Endodermal cell (in vitro differentiated cells): ENCODE measurements around the gene HABP4. TPM values are rescaled to one million over a fixed set of nuclear protein-coding genes. Genes with fewer than 3 reads are reported as not detected.

Source experiments
- DNase-seq: peaks from one replicate; pipeline ENCODE4 v3.0.0-alpha.2; 2017
- H3K27ac ChIP-seq: 2 replicates; pipeline ENCODE4 v1.5.1; 2013; ENCODE audit warnings: mild to moderate bottlenecking, low read depth, low read length, moderate library complexity
- H3K27me3 ChIP-seq: 2 replicates; pipeline ENCODE4 v1.6.1; 2013; ENCODE audit warnings: mild to moderate bottlenecking, low read length, moderate library complexity; ENCODE audit not compliant: insufficient read depth, control insufficient read depth, poor library complexity, severe bottlenecking
- H3K36me3 ChIP-seq: 2 replicates; pipeline ENCODE4 v1.7.0; 2013; ENCODE audit warnings: mild to moderate bottlenecking, low read length, moderate library complexity; ENCODE audit not compliant: control insufficient read depth, insufficient read depth
- H3K4me1 ChIP-seq: one replicate; pipeline ENCODE4 v1.7.0; 2013; ENCODE audit warnings: low read length; ENCODE audit not compliant: control insufficient read depth, insufficient read depth
- H3K4me3 ChIP-seq: 2 replicates; pipeline ENCODE4 v1.5.1; 2013; ENCODE audit warnings: mild to moderate bottlenecking, low read length, moderate library complexity
- H3K9ac ChIP-seq: 2 replicates; pipeline ENCODE4 v1.6.1; 2013; ENCODE audit warnings: mild to moderate bottlenecking, low read length, moderate library complexity; ENCODE audit not compliant: poor library complexity, severe bottlenecking; ENCODE audit errors: extremely low read depth
- H3K9me3 ChIP-seq: 2 replicates; pipeline ENCODE4 v1.6.1; 2013; ENCODE audit warnings: mild to moderate bottlenecking, low read length, moderate library complexity; ENCODE audit not compliant: control insufficient read depth
- H3K27ac Mint-ChIP-seq: 2 replicates; pipeline ENCODE4 v1.8.0; 2020; ENCODE audit warnings: mixed read lengths
- H3K27me3 Mint-ChIP-seq: 2 replicates; pipeline ENCODE4 v1.8.0; 2021; ENCODE audit warnings: mild to moderate bottlenecking, mixed read lengths; ENCODE audit not compliant: insufficient read depth
- H3K36me3 Mint-ChIP-seq: 2 replicates; pipeline ENCODE4 v1.8.0; 2020; ENCODE audit warnings: low read depth, mixed read lengths
- H3K4me1 Mint-ChIP-seq: 2 replicates; pipeline ENCODE4 v1.8.0; 2020; ENCODE audit warnings: mixed read lengths
- H3K4me3 Mint-ChIP-seq: 2 replicates; pipeline ENCODE4 v1.8.0; 2020; ENCODE audit warnings: mild to moderate bottlenecking, moderate library complexity, mixed read lengths
- H3K9me3 Mint-ChIP-seq: 2 replicates; pipeline ENCODE4 v1.8.0; 2020; ENCODE audit warnings: mild to moderate bottlenecking, mixed read lengths
- WGBS, 2 experiments: methylation state at CpG; one replicate each; pipeline versions ENCODE4 v1.1.5 to v1.1.7; 2013; ENCODE audit warnings: missing lambda C conversion rate in 2 of 2, mixed read lengths in 1 of 2; ENCODE audit not compliant: insufficient coverage in 1 of 2, insufficient read length in 1 of 2; 5-methylcytosine and 5-hydroxymethylcytosine counted together
- total RNA-seq, 2 donors: library from RNA; stranded (reverse); fragmentation: NEBNext Ultra II Directional in 1 of 2; extraction: Animal tissue kit (Norgen Biotek cat#: 25700) in 1 of 2; gene quantifications; 2 replicates in 1 of 2; 3 replicates in 1 of 2; pipeline ENCODE4 v1.2.1, GENCODE V29; 2021
- TF ChIP-seq, protein P1 (sequence below): fragments of 200-600 bp; sonication (generic); conservative IDR thresholded peaks from 2 replicates; pipeline ENCODE4 v1.5.0; 2021; ENCODE audit warnings: antibody characterized with exemption, mild to moderate bottlenecking

Gene HABP4
- total RNA-seq, 2 donors from 2014 or later: 10.0 to 12.1 TPM

DNA sequence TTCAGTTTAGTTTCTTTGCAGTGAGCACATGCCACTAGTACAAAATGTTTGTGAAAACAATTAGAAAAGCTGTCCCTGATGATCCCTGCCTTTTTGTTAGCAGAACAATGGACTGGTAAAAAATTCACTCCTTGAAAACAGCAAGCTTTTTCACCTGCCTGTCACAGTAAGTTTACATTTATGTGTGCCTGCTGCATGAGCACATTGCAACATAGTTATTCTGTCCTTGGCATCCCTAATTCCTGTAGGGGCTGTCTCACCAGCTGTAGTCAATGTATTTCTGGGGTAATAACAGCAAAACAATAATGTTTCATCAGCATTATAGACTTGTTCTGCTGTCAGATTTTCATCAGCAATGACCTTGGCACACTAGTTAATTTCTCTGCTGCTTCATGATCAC lies 20.2 kb upstream of the HABP4 start:
- DNase-seq: no peak
- Histone ChIP-seq H3K27me3 (no peaks in the 10 kb centered on the region), H3K36me3 (no peaks in the 10 kb centered on the region), H3K4me3 (no peak overlapping the region), H3K4me1 (no peaks in the 10 kb centered on the region), H3K27ac (no peak overlapping the region), H3K9me3 (no peaks in the 10 kb centered on the region), H3K9ac (no peak overlapping the region)
- Mint-ChIP-seq H3K27ac (no peak overlapping the region), H3K4me1 (no peaks in the 10 kb centered on the region), H3K27me3 (no peaks in the 10 kb centered on the region), H3K4me3 (no peak overlapping the region), H3K36me3 (no peaks in the 10 kb centered on the region), H3K9me3 (no peaks in the 10 kb centered on the region)
- TF ChIP-seq, protein P1, sequence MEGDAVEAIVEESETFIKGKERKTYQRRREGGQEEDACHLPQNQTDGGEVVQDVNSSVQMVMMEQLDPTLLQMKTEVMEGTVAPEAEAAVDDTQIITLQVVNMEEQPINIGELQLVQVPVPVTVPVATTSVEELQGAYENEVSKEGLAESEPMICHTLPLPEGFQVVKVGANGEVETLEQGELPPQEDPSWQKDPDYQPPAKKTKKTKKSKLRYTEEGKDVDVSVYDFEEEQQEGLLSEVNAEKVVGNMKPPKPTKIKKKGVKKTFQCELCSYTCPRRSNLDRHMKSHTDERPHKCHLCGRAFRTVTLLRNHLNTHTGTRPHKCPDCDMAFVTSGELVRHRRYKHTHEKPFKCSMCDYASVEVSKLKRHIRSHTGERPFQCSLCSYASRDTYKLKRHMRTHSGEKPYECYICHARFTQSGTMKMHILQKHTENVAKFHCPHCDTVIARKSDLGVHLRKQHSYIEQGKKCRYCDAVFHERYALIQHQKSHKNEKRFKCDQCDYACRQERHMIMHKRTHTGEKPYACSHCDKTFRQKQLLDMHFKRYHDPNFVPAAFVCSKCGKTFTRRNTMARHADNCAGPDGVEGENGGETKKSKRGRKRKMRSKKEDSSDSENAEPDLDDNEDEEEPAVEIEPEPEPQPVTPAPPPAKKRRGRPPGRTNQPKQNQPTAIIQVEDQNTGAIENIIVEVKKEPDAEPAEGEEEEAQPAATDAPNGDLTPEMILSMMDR: no peak

DNA sequence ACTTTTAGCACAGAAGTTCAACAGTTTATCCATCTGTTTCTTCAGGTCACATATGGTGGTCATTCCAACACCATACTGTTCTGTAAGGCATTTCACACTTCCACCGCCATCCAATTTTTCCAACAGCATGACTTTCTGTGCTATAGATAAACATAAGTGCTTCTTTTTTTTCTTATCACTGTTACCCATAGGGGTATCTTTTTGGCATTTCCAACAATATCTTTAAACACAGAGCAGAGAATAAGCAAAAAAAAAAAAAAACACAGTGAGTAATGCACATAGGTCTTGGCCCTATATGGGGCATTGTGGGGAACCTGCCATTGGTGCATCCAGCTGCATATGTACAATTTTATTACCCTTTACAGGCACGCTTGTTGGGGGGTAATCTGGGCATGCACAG lies 19.6 kb upstream of the HABP4 start:
- DNase-seq: no peak
- H3K27me3 Mint-ChIP-seq: no peaks in the 10 kb centered on the region
- H3K4me1 Mint-ChIP-seq: no peaks in the 10 kb centered on the region
- Histone ChIP-seq H3K27ac (no peak overlapping the region), H3K27me3 (no peaks in the 10 kb centered on the region), H3K9ac (no peak overlapping the region), H3K4me1 (no peaks in the 10 kb centered on the region), H3K9me3 (no peaks in the 10 kb centered on the region), H3K4me3 (no peak overlapping the region), H3K36me3 (no peaks in the 10 kb centered on the region)
- H3K36me3 Mint-ChIP-seq: no peaks in the 10 kb centered on the region
- no peak overlapping the region for H3K27ac Mint-ChIP-seq
- 94 to 100% methylated on average over 1 to 2 of the region's 2 CpGs for WGBS, 2 experiments
- no peak overlapping the region for H3K4me3 Mint-ChIP-seq
- TF ChIP-seq, protein P1: no peak
- no peaks in the 10 kb centered on the region for H3K9me3 Mint-ChIP-seq

DNA sequence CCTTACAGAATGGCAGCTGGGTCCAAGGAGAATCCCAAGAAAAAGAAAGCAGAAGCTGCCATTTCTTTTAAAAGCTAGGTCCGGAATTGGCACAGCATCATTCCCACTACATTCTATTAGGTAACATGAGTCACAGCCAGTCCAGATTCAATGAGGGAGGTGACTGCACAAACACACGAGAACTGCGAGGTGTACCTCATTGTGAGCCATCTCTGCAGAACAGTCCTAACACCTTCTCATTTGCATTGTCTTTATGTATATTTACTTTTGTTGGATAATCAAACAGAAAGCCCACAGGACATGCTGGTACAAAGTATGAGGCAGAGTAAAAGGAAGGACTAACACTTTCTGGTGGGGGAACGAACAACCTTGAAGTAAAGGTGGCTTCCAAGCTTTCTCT lies 14.6 kb upstream of the HABP4 start:
- WGBS, 2 experiments: 97 to 100% methylated on average over 3 to 4 of the region's 4 CpGs
- H3K36me3 Mint-ChIP-seq: no peaks in the 10 kb centered on the region
- no peak for DNase-seq
- no peak overlapping the region for H3K4me3 Mint-ChIP-seq
- Histone ChIP-seq H3K9me3 (no peaks in the 10 kb centered on the region), H3K36me3 (no peaks in the 10 kb centered on the region), H3K4me3 (no peak overlapping the region), H3K4me1 (no peaks in the 10 kb centered on the region), H3K9ac (no peak overlapping the region), H3K27me3 (no peaks in the 10 kb centered on the region), H3K27ac (no peak overlapping the region)
- H3K9me3 Mint-ChIP-seq: no peaks in the 10 kb centered on the region
- no peaks in the 10 kb centered on the region for H3K4me1 Mint-ChIP-seq
- no peak overlapping the region for H3K27ac Mint-ChIP-seq
- H3K27me3 Mint-ChIP-seq: no peaks in the 10 kb centered on the region
- TF ChIP-seq, protein P1: no peak
